ENCODE results near the gene LIN37.

DNA sequence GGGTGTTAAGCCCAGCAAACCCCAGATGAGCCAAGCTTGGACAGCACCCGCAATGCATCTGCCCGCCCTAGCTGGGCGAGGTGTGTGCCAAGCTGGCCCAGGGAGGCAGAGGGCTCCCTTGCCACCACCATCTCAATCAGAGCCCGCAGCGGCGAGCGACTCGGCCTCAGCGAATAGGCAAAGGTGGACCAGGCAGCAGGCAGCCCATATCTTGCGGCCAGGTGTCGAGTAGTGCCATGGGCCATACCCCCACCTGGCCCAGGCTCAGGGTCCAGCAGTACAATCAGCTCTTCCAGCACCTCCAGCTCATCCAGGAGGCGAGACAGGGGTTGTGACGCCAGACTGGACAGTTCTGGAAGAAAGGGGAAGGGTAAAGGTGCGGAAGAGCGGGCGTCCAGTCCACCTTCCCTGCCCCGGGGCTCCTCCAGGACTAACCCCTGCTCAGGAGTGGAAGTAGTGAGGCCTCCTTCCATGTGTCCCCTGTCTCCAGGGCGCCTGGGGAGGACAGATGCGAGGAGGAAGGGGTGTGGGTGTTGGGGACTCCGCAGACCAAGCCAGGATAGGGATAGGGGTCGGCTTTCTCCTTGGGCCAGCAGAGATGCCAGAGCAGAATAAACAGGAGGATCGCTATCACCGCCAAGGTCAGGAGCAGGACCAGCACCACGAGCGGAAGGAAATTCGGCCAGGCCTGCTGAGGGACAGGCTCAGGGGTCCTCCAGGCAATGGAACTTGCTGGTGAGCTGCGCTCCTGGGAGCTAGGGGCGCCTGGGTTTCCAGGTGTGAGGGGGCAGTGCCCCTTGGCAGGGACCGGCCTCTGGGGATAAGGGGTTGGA lies 8.9 kb upstream of the LIN37 start:
- TF ChIP-seq, protein P1, sequence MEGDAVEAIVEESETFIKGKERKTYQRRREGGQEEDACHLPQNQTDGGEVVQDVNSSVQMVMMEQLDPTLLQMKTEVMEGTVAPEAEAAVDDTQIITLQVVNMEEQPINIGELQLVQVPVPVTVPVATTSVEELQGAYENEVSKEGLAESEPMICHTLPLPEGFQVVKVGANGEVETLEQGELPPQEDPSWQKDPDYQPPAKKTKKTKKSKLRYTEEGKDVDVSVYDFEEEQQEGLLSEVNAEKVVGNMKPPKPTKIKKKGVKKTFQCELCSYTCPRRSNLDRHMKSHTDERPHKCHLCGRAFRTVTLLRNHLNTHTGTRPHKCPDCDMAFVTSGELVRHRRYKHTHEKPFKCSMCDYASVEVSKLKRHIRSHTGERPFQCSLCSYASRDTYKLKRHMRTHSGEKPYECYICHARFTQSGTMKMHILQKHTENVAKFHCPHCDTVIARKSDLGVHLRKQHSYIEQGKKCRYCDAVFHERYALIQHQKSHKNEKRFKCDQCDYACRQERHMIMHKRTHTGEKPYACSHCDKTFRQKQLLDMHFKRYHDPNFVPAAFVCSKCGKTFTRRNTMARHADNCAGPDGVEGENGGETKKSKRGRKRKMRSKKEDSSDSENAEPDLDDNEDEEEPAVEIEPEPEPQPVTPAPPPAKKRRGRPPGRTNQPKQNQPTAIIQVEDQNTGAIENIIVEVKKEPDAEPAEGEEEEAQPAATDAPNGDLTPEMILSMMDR (IDR thresholded peaks at IDR 0.05; ENCODE audit: borderline replicate concordance, extremely low read depth, low read length, poor library complexity, severe bottlenecking), result no peak
- TF ChIP-seq EZH2 (IDR thresholded peaks at IDR 0.05; ENCODE audit: borderline replicate concordance, low read depth, low read length, severe bottlenecking), result no peak
